GM23248 (cell line): Measurements from ENCODE around the gene PVALB. TPM values are rescaled to one million over a fixed set of nuclear protein-coding genes. Genes with fewer than 3 reads are reported as not detected.

Source experiments
- DNase-seq: peaks from one replicate; pipeline ENCODE4 v3.0.0-alpha.2; 2015
- H2AFZ ChIP-seq: fragments of 200-600 bp; sonication (generic); 2 replicates; pipeline ENCODE4 v1.6.1; 2016; ENCODE audit warnings: antibody characterized with exemption
- H3F3A ChIP-seq: fragments of 200-600 bp; sonication (generic); 2 replicates; pipeline ENCODE4 v1.6.1; 2016; ENCODE audit warnings: mild to moderate bottlenecking, antibody characterized with exemption, mixed run types; ENCODE audit not compliant: insufficient read depth
- H3K27ac ChIP-seq: fragments of 200-600 bp; sonication (generic); 2 replicates; pipeline ENCODE4 v1.5.1; 2016; ENCODE audit warnings: mild to moderate bottlenecking
- H3K27me3 ChIP-seq: fragments of 200-600 bp; sonication (generic); replicated peaks from 2 replicates; pipeline ENCODE4 v1.6.1; 2016; ENCODE audit warnings: mild to moderate bottlenecking; ENCODE audit not compliant: insufficient read depth
- H3K36me3 ChIP-seq: fragments of 200-600 bp; sonication (generic); 2 replicates; pipeline ENCODE4 v1.6.1; 2016; ENCODE audit warnings: low read depth, mild to moderate bottlenecking
- H3K4me1 ChIP-seq: fragments of 200-600 bp; sonication (generic); 2 replicates; pipeline ENCODE4 v1.6.1; 2016; ENCODE audit warnings: mild to moderate bottlenecking; ENCODE audit not compliant: insufficient read depth
- H3K4me2 ChIP-seq: fragments of 200-600 bp; sonication (generic); one replicate; pipeline ENCODE4 v1.6.1; 2016; ENCODE audit warnings: mild to moderate bottlenecking; ENCODE audit not compliant: unreplicated experiment
- H3K4me3 ChIP-seq: fragments of 200-600 bp; sonication (generic); 2 replicates; pipeline ENCODE4 v1.5.1; 2016; ENCODE audit warnings: mild to moderate bottlenecking
- H3K79me2 ChIP-seq: fragments of 200-600 bp; sonication (generic); 2 replicates; pipeline ENCODE4 v1.6.1; 2016; ENCODE audit warnings: mild to moderate bottlenecking; ENCODE audit not compliant: insufficient read depth
- H3K9ac ChIP-seq: fragments of 200-600 bp; sonication (generic); 2 replicates; pipeline ENCODE4 v1.6.1; 2016; ENCODE audit warnings: mild to moderate bottlenecking
- H3K9me2 ChIP-seq: fragments of 200-600 bp; sonication (generic); 2 replicates; pipeline ENCODE4 v1.6.1; 2016; ENCODE audit warnings: mixed run types, mild to moderate bottlenecking, moderate library complexity; ENCODE audit not compliant: insufficient read depth
- H3K9me3 ChIP-seq: fragments of 200-600 bp; sonication (generic); one replicate; pipeline ENCODE4 v1.6.1; 2017; ENCODE audit warnings: low read depth
- H4K20me1 ChIP-seq: fragments of 200-600 bp; sonication (generic); 2 replicates; pipeline ENCODE4 v1.6.0; 2016; ENCODE audit not compliant: insufficient read depth
- EZH2 ChIP-seq: fragments of 200-600 bp; sonication (generic); IDR thresholded peaks from 2 replicates; pipeline ENCODE4 v1.6.1; 2018; ENCODE audit warnings: antibody characterized with exemption, mild to moderate bottlenecking; ENCODE audit not compliant: insufficient read depth, poor library complexity, severe bottlenecking
- EZH2phosphoT487 ChIP-seq: fragments of 200-600 bp; sonication (generic); IDR thresholded peaks from 2 replicates; pipeline ENCODE4 v1.6.1; 2018; ENCODE audit warnings: antibody characterized with exemption, moderate library complexity, mild to moderate bottlenecking, low read depth; ENCODE audit not compliant: insufficient read depth
- WGBS, 2 experiments: methylation state at CpG; one replicate each; pipeline ENCODE4 v1.1.6; 2015 to 2017; ENCODE audit warnings: low lambda C conversion rate in 2 of 2, low coverage in 1 of 2; ENCODE audit errors: missing lambda C conversion rate in 2 of 2; 5-methylcytosine and 5-hydroxymethylcytosine counted together
- in situ Hi-C: fragments of 300-500 bp; cut with MboI; formaldehyde crosslinking; loops from 2 replicates; pipeline ENCODE4 v1.15.0; 2020
- polyA plus RNA-seq: library from polyadenylated mRNA; unstranded; fragments of >200 nt; fragmentation: Nextera tagmentation; extraction: Ambion mirVana; gene quantifications from 2 replicates; pipeline ENCODE4 v1.2.1, GENCODE V29; 2016
- total RNA-seq: library from RNA; depleted of rRNA; stranded (reverse); fragments of >200 nt; shearing (Covaris generic); gene quantifications from 2 replicates; pipeline ENCODE4 v1.2.3, GENCODE V29; 2014

PVALB gene
- total and polyA plus RNA-seq, 2 experiments from 2014 or later: not detected

DNA sequence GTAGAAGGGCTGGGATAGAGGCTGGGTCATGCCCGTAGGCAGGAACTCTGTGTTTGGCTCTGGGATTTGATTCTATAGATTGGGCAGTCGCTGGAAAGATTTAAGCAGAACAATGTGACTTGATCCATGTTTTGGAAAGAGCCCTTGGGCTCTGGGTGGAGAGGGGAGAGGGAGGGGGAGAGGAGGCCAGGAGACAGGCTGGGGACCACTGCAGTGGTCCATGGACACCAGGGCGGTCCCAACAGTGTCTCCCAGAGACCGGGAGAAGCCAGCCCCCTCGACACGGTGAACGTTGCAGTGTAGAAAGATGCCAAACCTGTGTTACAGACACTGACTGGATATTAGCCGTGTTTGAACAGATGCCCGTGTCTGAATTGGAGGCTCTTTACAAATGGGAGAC is 19.5 kb downstream of the PVALB start:
- Histone ChIP-seq H3K4me1 (no peaks in the 10 kb centered on the region), H3K27me3 (peaks cover 47% of the 10 kb centered on the region), H3F3A (no peaks in the 10 kb centered on the region), H3K36me3 (no peaks in the 10 kb centered on the region), H3K9me2 (no peaks in the 10 kb centered on the region), H3K9ac (no peak overlapping the region), H3K4me2 (no peak overlapping the region), H4K20me1 (no peaks in the 10 kb centered on the region), H3K4me3 (no peak overlapping the region), H3K27ac (no peak overlapping the region), H3K79me2 (no peaks in the 10 kb centered on the region), H2AFZ (no peak overlapping the region), H3K9me3 (no peaks in the 10 kb centered on the region)
- no peak for TF ChIP-seq EZH2phosphoT487
- TF ChIP-seq EZH2: no peak
- DNase-seq: no peak
- 17 to 26% methylated on average over 9 of the region's 9 CpGs for WGBS, 2 experiments
- in situ Hi-C loops: no loop called here

- no peaks in the 10 kb centered on the region for H3K36me3 ChIP-seq
- H3K9me3 ChIP-seq: no peaks in the 10 kb centered on the region
- no peak overlapping the region for H3K4me3 ChIP-seq
- no peak overlapping the region for H3K4me2 ChIP-seq
- in situ Hi-C loops: no loop called here
- no peaks in the 10 kb centered on the region for H4K20me1 ChIP-seq
- DNase-seq: no peak
- no peaks in the 10 kb centered on the region for H3F3A ChIP-seq
- no peaks in the 10 kb centered on the region for H3K4me1 ChIP-seq
- H3K9ac ChIP-seq: no peak overlapping the region
- TF ChIP-seq EZH2phosphoT487 (no peak), EZH2 (no peak)
- H3K79me2 ChIP-seq: no peaks in the 10 kb centered on the region
- H3K9me2 ChIP-seq: no peaks in the 10 kb centered on the region
- WGBS, 2 experiments: 41 to 44% methylated on average over 7 of the region's 7 CpGs
- no peak overlapping the region for H3K27ac ChIP-seq
- H3K27me3 ChIP-seq: peaks cover 46% of the 10 kb centered on the region
- no peak overlapping the region for H2AFZ ChIP-seq
Observed at GRCh38 chr22:36796552-36797175, 20.2 kb downstream of the PVALB start.

DNA sequence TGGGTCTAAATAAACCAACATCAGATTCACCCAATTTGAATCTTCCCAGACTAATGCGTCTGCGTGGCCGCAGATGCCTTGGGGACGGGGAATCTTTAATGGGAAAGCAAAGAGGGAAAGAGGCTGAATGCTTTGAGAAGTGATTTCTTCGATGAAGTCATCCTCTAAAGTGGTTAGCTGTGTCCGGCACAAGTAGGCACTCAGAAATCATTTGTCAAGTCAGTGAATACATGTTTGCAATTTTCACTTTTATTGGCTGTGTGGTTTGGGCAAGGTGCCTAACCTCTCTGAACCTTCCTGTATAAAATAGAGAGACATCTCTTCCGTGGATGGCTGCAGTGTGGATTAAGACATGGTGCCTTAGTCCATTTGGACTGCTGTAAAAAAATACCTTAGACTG is 21.2 kb downstream of the PVALB start:
- WGBS, 2 experiments: 46 to 53% methylated on average over 7 of the region's 7 CpGs
- H3K36me3 ChIP-seq: no peaks in the 10 kb centered on the region
- no peaks in the 10 kb centered on the region for H4K20me1 ChIP-seq
- H3K4me1 ChIP-seq: no peaks in the 10 kb centered on the region
- H3K9me3 ChIP-seq: no peaks in the 10 kb centered on the region
- peaks cover 49% of the 10 kb centered on the region for H3K27me3 ChIP-seq
- no peak overlapping the region for H3K27ac ChIP-seq
- H3K9me2 ChIP-seq: no peaks in the 10 kb centered on the region
- H3K4me2 ChIP-seq: no peak overlapping the region
- no peak overlapping the region for H3K9ac ChIP-seq
- no peak overlapping the region for H2AFZ ChIP-seq
- no peaks in the 10 kb centered on the region for H3K79me2 ChIP-seq
- no peak for TF ChIP-seq EZH2phosphoT487
- no peak for TF ChIP-seq EZH2
- no peak overlapping the region for H3K4me3 ChIP-seq
- in situ Hi-C loops: no loop called here
- no peak for DNase-seq
- H3F3A ChIP-seq: no peaks in the 10 kb centered on the region

DNA sequence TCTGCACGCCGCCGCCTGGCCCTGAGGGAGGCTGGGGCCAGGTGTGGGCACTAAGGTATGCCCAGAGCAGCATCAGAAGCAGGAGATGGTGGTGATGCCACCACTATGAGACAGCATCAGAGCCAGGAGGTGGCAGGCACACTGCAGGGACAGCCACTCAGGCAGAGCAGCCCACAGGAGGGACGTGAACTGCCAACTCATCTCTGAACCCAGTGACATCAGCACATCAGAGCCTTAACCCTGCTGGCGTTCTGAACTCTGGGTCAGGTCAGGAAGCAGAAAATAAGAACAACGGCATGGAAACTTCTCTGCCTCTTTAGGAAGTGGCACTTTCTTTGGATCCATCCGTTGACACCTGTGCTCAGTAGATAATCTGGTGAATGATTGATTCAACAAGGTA is 26.2 kb downstream of the PVALB start:
- Histone ChIP-seq H4K20me1 (no peaks in the 10 kb centered on the region), H3K4me3 (no peak overlapping the region), H3K79me2 (no peaks in the 10 kb centered on the region), H3K9ac (no peak overlapping the region), H3K4me2 (no peak overlapping the region), H3K27me3 (peaks cover 80% of the 10 kb centered on the region), H3F3A (no peaks in the 10 kb centered on the region), H3K9me2 (no peaks in the 10 kb centered on the region), H3K9me3 (no peaks in the 10 kb centered on the region), H2AFZ (no peak overlapping the region), H3K36me3 (no peaks in the 10 kb centered on the region), H3K27ac (no peak overlapping the region), H3K4me1 (no peaks in the 10 kb centered on the region)
- no peak for DNase-seq
- TF ChIP-seq EZH2phosphoT487: no peak
- no peak for TF ChIP-seq EZH2
- in situ Hi-C loops: no loop called here
- 55% methylated on average over 7 of the region's 7 CpGs for WGBS, 2 experiments
